KMS-11 (cell line): ENCODE results near the gene FRK.

Experiments used
- H2AFZ ChIP-seq: fragments of 200-600 bp; sonication (generic); 2 replicates; pipeline ENCODE4 v1.6.1; 2016; ENCODE audit warnings: antibody characterized with exemption, mixed run types, low read depth
- H3K27ac ChIP-seq: fragments of 200-600 bp; sonication (generic); 2 replicates; pipeline ENCODE4 v1.6.1; 2016; ENCODE audit warnings: mild to moderate bottlenecking, mixed run types
- H3K27me3 ChIP-seq: fragments of 200-600 bp; sonication (generic); 2 replicates; pipeline ENCODE4 v1.6.1; 2017; ENCODE audit warnings: mild to moderate bottlenecking, low read depth, mixed run types, moderate library complexity; ENCODE audit not compliant: insufficient read depth
- H3K36me3 ChIP-seq: fragments of 200-600 bp; sonication (generic); 2 replicates; pipeline ENCODE4 v1.6.1; 2017; ENCODE audit warnings: mild to moderate bottlenecking, mixed run types; ENCODE audit not compliant: insufficient read depth
- H3K4me1 ChIP-seq: fragments of 200-600 bp; sonication (generic); 2 replicates; pipeline ENCODE4 v1.6.1; 2016; ENCODE audit warnings: mild to moderate bottlenecking, low read depth, mixed run types; ENCODE audit not compliant: poor library complexity, severe bottlenecking
- H3K4me2 ChIP-seq: fragments of 200-600 bp; sonication (generic); 2 replicates; pipeline ENCODE4 v1.7.0; 2016; ENCODE audit warnings: mild to moderate bottlenecking, mixed run types
- H3K4me3 ChIP-seq: fragments of 200-600 bp; sonication (generic); IDR thresholded peaks from 2 replicates; pipeline ENCODE4 v1.6.1; 2017; ENCODE audit warnings: low read depth, low read length, mixed read lengths; ENCODE audit not compliant: insufficient read depth
- H3K79me2 ChIP-seq: fragments of 200-600 bp; sonication (generic); 2 replicates; pipeline ENCODE4 v1.6.1; 2016; ENCODE audit warnings: low read depth, mixed run types; ENCODE audit not compliant: insufficient read depth
- H3K9ac ChIP-seq: fragments of 200-600 bp; sonication (generic); 2 replicates; pipeline ENCODE4 v1.6.1; 2016; ENCODE audit warnings: mild to moderate bottlenecking, mixed run types
- H4K20me1 ChIP-seq: fragments of 200-600 bp; sonication (generic); 2 replicates; pipeline ENCODE4 v1.6.1; 2016; ENCODE audit warnings: mild to moderate bottlenecking, mixed run types; ENCODE audit not compliant: insufficient read depth
- TF ChIP-seq, protein P1 (sequence below): fragments of 200-600 bp; sonication (generic); conservative IDR thresholded peaks from 2 replicates; pipeline ENCODE4 v1.6.1; 2017; ENCODE audit warnings: low read depth, mild to moderate bottlenecking, antibody characterized with exemption, low read length, moderate library complexity, mixed read lengths

The FRK gene

DNA sequence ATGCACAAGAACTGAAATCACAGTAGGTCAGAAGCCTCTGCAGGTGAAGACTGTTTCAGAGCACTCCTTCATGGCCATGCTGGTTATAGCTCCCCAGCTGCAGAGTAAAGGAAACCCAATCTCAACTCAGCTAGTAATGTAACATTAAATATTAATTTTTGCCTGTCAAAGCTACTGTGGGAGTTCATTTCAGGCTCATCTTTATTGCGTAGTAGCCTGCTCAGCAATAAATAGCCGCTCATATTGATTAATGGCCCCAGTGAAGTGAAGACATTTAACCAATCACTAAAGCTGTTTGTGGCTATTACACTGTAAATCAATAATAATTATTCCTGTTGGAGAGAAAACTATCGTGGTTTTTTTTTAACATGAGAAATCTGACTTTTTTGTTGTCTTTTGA, 101.7 kb downstream of the FRK start:
- no peak overlapping the region for H3K4me2 ChIP-seq
- no peaks in the 10 kb centered on the region for H3K4me1 ChIP-seq
- no peak overlapping the region for H2AFZ ChIP-seq
- H3K4me3 ChIP-seq, result no peak overlapping the region
- H3K27me3 ChIP-seq, result no peaks in the 10 kb centered on the region
- TF ChIP-seq, protein P1, sequence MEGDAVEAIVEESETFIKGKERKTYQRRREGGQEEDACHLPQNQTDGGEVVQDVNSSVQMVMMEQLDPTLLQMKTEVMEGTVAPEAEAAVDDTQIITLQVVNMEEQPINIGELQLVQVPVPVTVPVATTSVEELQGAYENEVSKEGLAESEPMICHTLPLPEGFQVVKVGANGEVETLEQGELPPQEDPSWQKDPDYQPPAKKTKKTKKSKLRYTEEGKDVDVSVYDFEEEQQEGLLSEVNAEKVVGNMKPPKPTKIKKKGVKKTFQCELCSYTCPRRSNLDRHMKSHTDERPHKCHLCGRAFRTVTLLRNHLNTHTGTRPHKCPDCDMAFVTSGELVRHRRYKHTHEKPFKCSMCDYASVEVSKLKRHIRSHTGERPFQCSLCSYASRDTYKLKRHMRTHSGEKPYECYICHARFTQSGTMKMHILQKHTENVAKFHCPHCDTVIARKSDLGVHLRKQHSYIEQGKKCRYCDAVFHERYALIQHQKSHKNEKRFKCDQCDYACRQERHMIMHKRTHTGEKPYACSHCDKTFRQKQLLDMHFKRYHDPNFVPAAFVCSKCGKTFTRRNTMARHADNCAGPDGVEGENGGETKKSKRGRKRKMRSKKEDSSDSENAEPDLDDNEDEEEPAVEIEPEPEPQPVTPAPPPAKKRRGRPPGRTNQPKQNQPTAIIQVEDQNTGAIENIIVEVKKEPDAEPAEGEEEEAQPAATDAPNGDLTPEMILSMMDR, result no peak
- no peaks in the 10 kb centered on the region for H4K20me1 ChIP-seq
- no peak overlapping the region for H3K9ac ChIP-seq
- H3K27ac ChIP-seq, result no peak overlapping the region
- H3K36me3 ChIP-seq, result no peaks in the 10 kb centered on the region
- no peaks in the 10 kb centered on the region for H3K79me2 ChIP-seq

DNA sequence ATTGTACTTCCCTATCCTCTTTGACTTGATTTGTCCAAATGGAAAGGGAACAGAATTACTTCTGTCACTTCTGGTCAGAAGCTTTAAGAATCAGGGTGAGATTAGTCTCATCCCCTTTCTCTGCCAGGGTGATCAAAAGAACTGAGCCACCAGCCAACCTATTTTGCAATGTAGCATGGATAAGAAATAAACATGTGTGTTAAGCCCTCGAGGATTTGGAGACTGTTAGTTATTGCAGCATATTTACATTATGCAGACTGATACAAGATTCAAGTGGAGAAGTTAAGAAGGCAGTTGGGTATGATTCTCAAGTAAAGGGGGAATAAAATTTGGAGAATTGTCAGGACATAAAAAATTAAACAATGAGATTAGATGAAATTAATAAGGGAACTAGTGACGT, 106.0 kb downstream of the FRK start:
- H4K20me1 ChIP-seq, result no peaks in the 10 kb centered on the region
- H3K4me3 ChIP-seq, result no peak overlapping the region
- H3K4me1 ChIP-seq, result no peaks in the 10 kb centered on the region
- H2AFZ ChIP-seq, result no peak overlapping the region
- H3K27ac ChIP-seq, result no peak overlapping the region
- H3K9ac ChIP-seq, result no peak overlapping the region
- H3K4me2 ChIP-seq, result no peak overlapping the region
- no peaks in the 10 kb centered on the region for H3K36me3 ChIP-seq
- TF ChIP-seq, protein P1, result no peak
- H3K79me2 ChIP-seq, result no peaks in the 10 kb centered on the region
- H3K27me3 ChIP-seq, result no peaks in the 10 kb centered on the region

DNA sequence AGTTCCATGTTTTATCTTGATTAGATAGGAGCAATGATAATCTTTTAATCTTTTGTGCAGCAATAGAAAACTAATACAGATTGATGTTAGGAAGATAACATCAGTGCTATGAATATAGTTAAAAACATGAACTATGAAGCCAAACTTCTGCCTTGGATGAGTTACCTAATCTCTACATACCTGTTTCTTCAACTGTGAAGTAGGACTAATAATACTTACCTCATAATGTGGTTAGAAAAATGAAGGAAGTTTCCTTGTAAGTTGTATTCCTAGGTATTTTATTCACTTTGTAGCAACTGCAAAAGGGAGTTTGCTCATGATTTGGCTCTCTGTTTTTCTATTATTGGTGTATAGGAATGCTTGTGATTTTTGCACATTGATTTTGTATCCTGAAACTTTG, 111.9 kb downstream of the FRK start:
- TF ChIP-seq, protein P1, result no peak
- H3K4me3 ChIP-seq, result no peak overlapping the region
- no peaks in the 10 kb centered on the region for H3K79me2 ChIP-seq
- no peak overlapping the region for H3K27ac ChIP-seq
- no peak overlapping the region for H3K4me2 ChIP-seq
- H4K20me1 ChIP-seq, result no peaks in the 10 kb centered on the region
- H2AFZ ChIP-seq, result no peak overlapping the region
- no peaks in the 10 kb centered on the region for H3K36me3 ChIP-seq
- no peaks in the 10 kb centered on the region for H3K27me3 ChIP-seq
- no peak overlapping the region for H3K9ac ChIP-seq
- H3K4me1 ChIP-seq, result no peaks in the 10 kb centered on the region

DNA sequence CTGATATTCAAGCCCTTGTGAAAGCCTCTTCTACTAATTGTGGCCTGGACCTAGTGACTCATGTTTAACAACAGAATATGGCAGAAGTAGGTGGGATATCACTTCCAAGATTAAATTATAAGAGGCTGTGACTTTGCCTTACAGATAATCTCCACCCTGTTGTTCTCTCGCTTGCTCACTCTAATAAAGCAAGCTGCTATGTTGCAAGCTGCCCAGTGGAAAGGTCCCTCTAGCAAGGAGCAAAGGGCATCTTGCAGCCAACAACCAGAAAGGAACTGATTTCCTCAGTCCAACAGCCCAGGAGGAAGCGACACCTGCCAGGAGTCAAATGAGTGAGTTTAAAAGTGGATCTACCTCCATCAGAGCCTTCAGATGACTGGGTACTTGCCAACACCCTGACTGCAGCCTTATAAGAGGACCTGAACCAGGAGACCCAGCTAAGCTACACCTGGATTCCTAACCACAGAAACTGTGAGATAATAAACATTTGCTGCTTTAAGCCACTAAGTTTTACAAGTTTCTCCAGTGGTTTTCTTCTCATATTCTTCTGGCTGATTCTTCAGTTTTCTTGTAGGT, 112.6 kb downstream of the FRK start:
- TF ChIP-seq, protein P1, result no peak
- H2AFZ ChIP-seq, result no peak overlapping the region
- no peak overlapping the region for H3K9ac ChIP-seq

More for the DNA sequence above, 112.6 kb downstream of the FRK start:
- no peaks in the 10 kb centered on the region for H3K36me3 ChIP-seq
- no peak overlapping the region for H3K4me3 ChIP-seq
- no peaks in the 10 kb centered on the region for H4K20me1 ChIP-seq
- H3K4me1 ChIP-seq, result no peaks in the 10 kb centered on the region
- no peak overlapping the region for H3K27ac ChIP-seq
- no peaks in the 10 kb centered on the region for H3K27me3 ChIP-seq
- no peak overlapping the region for H3K4me2 ChIP-seq
- no peaks in the 10 kb centered on the region for H3K79me2 ChIP-seq
